ENCODE results near the gene FAM241B.

FAM241B gene

GRCh38 chr10:69634759-69635425 is 4.8 kb downstream of the FAM241B start:
- DNase-seq, result peak; percentile 21

- DNase-seq, result peak; percentile 18
Measured at GRCh38 chr10:69635428-69636272, 5.6 kb downstream of the FAM241B start.

- no peak for DNase-seq
Measured at GRCh38 chr10:69636273-69636575, 6.2 kb downstream of the FAM241B start.

- no peak for DNase-seq
Measured at GRCh38 chr10:69636626-69637605, 6.9 kb downstream of the FAM241B start.

DNA sequence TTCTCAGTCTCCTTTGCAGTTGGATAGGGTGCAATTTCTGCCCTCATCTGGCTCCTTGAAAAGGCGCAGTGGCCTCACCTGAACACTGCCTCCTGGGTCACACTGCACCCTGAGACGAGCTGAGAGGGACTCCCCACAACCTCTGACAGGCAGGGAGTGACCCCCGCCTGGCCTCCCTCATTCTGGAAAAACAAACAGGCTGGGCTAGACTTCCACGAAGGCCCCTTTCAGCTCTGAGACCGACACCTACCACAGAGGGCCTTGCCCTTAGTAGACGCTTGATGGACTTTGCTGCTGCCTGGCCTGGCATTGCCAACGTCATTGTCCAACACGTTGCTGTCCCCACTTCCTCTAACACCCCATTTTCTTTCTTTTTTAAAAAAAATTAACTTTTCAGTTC is 8.6 kb downstream of the FAM241B start:
- no peak for DNase-seq

DNA sequence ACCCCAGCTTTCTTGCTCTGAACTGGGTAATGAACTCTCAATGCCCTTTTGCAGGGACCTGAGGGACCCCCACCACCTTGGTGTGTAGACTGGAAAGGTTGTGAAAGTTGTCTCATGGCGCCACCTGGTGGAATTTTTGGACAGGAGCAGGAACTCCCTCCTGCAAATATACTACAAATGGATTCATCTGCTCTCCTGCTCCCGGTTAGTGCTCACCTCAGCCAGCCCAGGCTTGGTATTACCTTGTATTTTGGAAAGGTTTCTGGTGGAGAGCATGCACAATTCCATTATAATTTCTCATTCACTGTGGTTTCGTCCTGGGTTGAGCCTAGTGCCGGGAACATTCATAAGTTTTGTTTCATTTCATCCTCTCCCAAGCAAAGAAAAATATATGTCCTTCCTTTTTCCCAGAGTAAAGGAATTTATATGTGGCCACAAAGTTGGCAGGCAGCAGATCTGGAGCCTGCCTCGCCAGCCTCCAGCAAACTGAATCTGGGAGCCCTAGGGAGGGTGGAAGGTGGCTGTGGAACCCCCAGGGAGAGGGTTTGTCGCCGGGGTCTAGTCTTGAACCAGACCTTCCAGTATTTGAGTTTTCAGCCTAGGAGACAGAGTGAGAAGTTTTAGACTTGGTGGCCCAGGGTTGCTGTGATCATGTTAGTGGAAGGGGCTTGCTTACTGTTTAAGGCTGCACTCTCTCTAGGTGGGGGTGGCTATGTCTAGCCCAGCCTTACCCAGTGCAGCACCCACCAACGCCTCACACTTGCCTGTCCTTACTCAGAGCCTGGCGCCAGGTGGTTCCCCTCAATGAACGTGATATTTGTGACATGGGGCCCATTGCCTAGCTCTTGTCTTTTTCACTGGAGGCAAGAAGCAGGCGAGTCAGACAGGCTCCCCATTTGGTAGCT is 9.5 kb downstream of the FAM241B start:
- peak; percentile 67 for DNase-seq

DNA sequence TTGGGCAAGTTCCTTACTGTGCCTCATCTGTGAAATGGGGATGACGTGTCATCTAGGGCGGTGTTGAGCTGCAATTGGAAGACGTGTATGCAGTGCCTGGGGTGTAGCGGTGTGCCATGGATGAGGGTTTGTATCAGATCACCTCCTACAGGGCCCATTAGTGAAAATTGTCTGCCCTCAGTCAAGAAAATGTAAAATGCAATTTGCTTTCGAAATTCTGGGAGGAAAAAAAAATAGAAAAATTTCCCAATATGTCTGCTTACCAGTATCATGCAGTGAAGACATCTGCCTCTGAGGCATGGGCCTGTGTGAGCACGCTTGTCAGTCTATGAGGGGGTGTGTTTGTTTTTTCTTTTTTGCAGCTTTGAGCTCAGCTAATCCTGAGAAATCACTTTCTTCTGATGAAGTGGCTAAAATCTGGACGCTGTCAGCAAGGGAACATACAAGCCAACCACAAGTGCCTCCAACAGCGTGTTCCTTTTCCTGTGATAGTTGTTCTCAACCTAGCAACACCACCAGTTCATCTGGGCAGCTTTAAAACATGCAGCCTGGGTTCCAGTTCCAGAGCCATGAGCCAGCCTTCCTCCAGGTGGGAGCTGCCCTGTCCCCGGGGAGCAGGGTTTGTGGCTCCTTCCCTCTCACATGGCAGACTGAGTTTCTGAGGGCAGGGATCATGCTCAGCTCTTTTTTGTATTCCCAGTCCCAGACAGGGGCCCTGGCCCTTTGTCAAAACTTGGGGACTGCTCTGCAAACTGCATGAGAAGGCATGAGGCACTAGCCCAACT is 10.3 kb downstream of the FAM241B start:
- no peak for DNase-seq

DNA sequence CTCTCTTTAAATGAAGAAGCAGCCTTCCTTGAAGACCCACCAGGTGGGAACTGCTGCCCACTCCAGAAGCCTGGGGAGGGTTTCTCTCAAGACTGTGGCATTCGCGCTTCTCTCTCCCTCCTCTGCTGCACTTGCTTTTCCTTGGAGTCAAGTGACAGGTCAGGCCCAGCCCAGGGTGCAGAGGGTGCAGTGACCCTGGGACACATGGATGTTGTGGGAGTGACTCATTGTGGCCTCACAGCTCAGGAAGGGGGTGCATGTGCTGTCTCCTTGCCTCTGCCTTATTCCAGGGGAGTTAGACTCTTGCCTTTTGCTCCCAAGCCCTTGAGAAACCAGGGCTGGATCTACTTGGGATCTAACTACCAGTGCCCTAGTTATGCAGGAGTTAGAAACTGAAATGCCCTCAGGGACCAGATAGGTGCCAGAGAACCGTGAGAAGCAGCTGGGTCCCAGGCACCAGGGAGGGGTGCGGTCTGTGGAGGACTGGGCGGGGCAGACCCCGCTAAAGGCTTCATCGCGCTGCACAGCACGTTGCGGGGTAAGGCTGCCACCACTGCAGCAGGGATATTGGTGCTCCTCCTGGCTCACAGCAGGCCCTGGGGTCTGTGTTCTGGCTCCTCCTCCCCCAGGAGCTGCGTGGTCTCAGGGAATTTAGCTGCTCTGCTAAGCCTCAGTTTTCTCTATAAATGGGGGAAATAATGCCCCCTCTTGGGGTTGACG is 11.4 kb downstream of the FAM241B start:
- no peak for DNase-seq

- no peak for DNase-seq
Measured at GRCh38 chr10:69642747-69643146, 12.7 kb downstream of the FAM241B start.

DNA sequence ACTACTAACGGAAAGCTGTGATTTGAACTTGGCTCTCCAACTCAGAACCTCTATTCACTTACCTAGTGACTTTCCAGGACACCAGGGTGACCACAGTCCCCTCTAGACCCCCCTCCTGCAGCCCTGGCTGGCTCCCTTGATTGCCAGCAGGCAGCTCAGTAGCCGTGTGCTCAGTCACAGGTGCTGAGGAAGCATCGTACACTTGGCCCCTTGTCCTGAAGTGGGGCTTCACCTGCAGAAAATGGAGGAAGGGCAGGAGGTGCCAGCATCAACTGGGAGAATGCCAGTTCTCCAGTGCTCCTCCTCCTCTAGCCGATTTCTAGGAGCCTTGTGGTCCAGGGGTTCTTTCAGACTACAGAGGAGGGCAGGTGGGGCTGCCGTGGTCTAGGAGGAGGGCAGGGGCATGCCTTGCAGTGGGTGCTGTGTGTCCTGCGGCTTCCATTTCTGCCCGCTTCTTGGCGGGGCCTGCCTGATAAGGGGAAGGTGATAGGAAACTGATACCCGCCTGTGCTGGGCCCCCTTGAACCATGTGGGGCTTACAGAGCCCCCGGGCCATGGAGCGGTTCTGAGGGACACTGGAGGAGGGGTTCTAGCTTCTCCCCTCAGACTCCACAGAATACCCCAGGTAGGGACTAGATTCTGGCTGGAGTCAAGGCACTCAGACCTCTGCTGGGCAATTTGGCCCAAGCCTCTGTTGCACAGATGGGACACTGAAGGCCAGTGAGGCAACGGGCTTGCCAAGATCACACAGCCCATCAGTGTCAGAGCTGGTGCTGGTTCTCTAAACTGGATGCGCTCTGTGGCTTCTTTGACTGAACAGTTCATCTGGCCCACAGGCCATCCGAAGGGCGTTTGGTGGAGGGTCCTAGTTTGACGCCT is 14.0 kb downstream of the FAM241B start:
- no peak for DNase-seq

DNA sequence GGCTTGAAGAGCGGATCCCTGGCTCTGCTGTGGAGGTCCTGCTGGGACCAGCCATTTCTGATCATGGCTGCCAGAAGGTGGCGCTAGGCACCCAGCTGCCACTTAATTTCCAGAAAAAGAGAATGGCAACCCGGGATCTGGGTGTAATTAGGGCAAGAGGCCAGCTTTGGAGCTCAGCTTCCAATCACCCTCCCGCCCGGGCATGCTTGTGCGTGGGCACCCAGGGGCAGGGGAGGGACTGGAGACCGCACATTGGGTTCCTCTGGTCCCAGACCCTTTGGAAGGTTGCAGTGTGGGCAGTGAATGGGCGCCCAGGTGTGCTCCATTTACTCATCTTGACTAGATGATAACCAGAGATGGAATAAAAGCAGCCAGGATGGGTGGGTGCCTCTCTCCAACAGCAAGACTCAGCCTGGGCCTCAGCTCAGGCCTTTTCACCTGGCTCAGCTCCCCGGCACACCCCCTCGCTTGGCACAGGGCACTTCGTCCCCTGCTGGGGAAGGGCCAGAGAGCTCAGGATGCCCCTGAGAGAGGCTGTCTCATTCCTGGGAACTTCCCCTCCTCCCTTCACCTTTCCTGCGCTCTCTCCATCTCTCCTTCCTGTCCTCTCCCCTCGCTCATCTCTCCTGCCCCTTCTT is 14.7 kb downstream of the FAM241B start:
- DNase-seq, result peak; percentile 45

GRCh38 chr10:69645296-69646184 is 15.5 kb downstream of the FAM241B start:
- DNase-seq, result no peak

DNA sequence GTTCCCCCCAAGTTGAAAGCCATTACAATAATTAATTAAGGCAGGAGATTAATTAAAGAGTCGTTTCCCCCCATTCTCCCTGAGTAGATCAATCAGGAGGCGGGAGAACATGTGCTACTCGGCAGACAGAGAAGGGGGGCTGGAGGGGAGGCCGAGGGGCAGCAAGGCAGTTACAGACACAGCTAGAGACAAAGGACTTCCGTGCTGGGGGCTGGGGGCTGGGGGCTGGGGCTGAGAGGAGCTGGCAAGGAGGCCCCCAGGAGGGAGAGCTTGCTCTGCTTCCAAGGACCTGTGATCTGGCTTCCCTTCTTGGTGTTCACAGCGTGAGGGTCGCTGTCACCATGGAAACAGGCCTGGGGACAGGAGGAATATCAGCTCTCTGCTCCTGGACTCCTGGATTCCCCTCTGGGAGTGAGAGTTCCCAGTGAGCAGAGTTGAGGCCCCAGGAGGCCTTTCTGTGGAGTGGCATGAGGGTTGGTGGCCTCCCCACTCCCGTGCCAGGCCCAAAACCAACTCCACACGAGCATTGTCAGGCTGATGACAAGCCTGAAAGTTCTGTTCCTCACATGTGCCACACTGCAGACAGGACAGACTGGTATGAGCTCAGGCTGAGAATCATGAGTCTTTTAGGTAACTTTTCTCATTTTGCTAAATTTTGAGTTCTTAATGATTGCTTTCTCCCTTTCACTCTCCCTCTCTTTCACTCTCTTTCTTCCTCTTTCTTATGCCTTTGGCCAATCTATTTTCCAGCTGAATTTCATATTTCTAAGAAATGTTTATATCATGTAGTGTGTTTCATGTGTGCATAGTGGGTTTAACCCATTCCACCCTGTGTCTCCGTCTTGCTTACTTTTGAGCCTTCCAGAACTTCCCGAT is 16.4 kb downstream of the FAM241B start:
- DNase-seq, result no peak

- DNase-seq, result no peak
Measured at GRCh38 chr10:69647126-69647525, 17.1 kb downstream of the FAM241B start.

- DNase-seq, result no peak
Measured at GRCh38 chr10:69647819-69648218, 17.8 kb downstream of the FAM241B start.

GRCh38 chr10:69648461-69648860 is 18.4 kb downstream of the FAM241B start:
- DNase-seq, result no peak
